ENCODE data around the gene ZBTB32.
"Not testable (repeated sequence)": the region's sequence is repeated elsewhere in the genome, so short reads cannot be mapped to it uniquely, and the experiment has no call there.

The ZBTB32 gene

DNA sequence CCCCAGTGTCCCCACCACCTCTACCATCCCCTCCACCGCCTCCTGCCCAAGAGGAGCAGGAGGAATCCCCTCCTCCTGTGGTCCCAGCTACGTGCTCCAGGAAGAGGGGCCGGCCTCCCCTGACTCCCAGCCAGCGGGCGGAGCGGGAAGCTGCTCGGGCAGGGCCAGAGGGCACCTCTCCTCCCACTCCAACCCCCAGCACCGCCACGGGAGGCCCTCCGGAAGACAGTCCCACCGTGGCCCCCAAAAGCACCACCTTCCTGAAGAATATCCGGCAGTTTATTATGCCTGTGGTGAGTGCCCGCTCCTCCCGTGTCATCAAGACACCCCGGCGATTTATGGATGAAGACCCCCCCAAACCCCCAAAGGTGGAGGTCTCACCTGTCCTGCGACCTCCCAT, 16.3 kb downstream of the ZBTB32 start:
- no peak for DNase-seq

DNA sequence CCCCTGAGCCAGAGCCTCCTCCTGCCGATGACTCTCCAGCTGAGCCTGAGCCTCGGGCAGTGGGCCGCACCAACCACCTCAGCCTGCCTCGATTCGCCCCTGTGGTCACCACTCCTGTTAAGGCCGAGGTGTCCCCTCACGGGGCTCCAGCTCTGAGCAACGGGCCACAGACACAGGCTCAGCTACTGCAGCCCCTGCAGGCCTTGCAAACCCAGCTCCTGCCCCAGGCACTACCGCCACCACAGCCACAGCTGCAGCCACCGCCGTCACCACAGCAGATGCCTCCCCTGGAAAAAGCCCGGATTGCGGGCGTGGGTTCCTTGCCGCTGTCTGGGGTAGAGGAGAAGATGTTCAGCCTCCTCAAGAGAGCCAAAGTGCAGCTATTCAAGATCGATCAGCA, 17.0 kb downstream of the ZBTB32 start:
- no peak for DNase-seq

DNA sequence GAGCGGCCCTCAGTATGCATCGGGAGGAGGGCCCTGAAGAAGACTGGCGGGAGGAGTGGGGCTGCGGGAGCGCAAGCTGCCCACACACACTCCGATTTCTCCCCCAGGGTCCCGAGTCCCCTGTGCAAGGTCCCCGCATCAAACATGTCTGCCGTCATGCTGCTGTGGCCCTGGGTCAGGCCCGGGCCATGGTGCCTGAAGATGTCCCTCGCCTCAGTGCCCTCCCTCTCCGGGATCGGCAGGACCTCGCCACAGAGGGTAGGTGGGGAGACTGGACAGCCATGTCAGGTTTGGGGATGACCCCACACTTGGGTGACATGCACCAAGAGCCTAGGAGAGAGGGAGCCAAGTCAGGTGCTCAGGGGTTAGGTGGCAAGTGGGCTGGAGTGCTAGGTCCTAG, 18.1 kb downstream of the ZBTB32 start:
- DNase-seq, result no peak

DNA sequence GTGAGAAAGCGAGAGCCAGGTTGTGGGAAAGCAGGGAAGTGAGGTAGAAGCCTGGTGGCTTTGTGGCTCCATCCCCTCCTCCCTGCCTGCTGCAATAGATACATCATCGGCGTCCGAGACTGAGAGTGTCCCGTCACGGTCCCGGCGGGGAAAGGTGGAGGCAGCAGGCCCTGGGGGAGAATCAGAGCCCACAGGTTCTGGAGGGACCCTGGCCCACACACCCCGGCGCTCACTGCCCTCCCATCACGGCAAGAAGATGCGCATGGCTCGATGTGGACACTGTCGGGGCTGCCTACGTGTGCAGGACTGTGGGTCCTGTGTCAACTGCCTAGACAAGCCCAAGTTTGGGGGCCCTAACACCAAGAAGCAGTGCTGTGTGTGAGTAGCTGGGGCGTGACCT, 18.5 kb downstream of the ZBTB32 start:
- DNase-seq, result no peak

DNA sequence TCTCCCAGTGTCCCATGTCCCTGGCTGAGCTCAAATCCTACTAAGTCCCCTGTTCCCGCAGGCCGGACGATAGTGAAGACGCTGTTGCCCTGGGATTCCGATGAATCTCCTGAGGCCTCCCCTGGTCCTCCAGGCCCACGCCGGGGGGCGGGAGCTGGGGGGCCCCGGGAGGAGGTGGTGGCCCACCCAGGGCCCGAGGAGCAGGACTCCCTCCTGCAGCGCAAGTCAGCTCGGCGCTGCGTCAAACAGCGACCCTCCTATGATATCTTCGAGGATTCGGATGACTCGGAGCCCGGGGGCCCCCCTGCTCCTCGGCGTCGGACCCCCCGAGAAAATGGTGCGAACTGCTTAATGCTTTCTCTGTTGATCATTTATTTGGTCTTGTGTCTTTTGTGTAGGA, 19.3 kb downstream of the ZBTB32 start:
- DNase-seq, result no peak

DNA sequence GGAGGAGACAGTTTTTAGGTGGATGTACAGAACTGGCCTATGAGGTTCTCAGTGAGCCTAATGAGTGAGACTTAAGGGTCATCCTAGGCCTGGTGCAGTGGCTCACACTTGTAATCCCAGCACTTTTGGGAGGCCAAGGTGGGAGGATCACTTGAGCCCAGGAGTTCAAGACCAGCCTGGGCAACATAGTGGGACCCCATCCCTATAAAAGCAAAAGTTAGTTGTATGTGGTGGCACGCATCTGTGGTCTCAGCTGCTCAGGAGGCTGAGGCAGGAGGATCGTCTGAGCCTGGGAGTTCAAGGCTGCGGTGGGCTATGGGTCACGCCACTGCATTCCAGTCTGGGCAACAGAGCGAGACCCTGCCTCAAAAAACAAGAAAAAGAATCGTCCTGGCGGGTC, 19.8 kb downstream of the ZBTB32 start:
- DNase-seq, result not testable (repeated sequence)

DNA sequence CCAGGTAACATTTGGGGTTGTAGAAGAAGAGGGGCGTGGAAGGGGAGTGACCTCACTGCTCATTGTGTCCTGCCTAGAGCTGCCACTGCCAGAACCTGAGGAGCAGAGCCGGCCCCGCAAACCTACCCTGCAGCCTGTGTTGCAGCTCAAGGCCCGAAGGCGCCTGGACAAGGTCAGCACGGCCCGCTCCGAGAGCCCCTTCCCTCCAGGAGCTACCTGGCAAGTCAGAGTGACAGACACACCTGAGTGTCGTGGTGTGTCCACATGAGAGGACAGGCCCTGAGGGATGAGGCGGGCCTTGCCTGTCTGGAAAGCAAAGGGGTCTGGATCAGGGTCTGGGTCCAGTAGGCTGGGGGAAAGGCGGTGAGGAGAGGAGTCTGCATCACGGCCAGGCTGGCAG, 20.2 kb downstream of the ZBTB32 start:
- DNase-seq, result no peak

DNA sequence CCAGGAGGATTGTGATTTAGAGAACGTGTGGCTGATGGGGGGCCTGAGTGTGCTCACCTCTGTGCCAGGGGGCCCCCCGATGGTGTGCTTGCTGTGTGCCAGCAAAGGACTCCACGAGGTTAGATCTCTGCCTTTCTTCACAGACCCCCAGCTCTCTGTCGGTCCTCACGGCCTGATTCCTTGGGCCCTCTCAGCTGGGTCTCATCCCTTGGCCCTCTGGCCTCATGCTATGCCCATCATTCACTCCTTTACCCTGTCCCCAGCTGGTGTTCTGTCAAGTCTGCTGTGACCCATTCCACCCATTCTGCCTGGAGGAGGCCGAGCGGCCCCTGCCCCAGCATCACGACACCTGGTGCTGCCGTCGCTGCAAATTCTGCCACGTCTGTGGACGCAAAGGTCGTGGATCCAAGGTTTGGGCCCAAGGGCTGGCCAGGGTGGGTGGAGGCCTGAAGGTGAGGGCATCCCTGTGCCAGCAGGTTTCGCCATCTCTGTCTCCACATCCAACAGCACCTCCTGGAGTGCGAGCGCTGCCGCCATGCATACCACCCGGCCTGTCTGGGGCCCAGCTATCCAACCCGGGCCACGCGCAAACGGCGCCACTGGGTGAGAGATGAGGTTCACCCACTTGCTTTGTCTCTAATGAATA, 21.0 kb downstream of the ZBTB32 start:
- no peak for DNase-seq

DNA sequence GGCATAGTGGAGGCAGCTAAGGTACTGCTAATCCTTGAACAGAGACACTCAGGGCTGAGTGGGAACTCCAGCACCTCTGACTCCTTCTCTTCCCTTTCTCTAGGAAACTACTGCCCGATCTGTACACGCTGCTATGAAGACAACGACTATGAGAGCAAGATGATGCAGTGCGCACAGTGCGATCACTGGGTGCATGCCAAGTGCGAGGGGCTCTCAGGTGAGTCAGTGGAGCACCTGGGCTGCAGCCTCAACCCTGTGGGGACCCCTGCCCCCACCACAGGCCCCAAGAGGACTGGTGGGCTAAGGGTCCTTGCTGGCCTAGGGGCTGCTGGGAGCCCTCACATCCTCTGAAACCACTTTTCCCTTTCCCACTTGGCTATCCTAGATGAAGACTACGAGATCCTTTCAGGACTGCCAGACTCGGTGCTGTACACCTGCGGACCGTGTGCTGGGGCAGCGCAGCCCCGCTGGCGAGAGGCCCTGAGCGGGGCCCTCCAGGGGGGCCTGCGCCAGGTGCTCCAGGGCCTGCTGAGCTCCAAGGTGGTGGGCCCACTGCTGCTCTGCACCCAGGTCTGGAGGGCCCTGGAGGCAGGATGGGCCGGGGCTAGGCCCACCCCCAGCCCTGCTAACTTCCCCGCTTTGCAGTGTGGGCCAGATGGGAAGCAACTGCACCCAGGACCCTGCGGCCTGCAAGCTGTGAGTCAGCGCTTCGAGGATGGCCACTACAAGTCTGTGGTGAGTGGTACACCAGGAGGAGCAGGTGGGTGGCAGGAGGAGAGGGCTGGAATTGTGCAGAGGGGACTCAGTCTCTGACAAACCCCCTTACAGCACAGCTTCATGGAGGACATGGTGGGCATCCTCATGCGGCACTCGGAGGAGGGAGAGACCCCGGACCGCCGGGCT, 22.9 kb downstream of the ZBTB32 start:
- DNase-seq, result no peak

DNA sequence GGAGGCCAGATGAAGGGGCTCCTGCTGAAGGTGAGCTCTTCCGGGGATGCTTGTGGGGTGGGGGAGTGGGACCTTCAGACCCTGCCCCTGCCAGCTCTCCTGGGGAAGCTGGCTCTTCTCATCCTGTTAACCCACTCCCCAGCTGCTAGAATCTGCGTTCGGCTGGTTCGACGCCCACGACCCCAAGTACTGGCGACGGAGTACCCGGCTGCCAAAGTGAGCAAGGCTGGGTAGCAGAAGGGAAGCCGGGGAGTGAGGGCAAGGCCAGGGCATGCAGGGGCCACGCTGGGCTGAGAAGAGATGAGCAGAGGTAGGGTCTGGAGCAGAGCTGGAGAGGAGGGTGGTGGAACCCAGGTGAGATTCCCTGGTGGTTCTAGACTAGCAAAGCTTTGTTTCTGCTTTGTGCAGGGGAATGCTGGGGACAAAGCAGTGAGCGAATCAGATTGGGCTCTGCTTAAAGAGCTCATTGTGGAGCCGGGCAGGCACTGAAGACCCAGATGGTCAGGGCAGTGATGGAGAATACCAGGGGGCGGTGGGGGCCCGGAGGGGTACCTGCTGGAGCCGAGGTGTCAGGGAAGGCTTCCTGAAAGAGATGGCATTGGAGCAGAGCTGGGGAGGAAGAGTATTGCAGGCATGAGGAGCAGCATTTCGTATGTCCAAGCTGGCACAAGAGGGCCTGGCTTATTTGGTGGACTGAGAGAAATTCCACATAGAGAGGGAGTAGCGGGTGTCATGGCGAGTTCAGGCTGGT, 23.8 kb downstream of the ZBTB32 start:
- DNase-seq, result no peak

DNA sequence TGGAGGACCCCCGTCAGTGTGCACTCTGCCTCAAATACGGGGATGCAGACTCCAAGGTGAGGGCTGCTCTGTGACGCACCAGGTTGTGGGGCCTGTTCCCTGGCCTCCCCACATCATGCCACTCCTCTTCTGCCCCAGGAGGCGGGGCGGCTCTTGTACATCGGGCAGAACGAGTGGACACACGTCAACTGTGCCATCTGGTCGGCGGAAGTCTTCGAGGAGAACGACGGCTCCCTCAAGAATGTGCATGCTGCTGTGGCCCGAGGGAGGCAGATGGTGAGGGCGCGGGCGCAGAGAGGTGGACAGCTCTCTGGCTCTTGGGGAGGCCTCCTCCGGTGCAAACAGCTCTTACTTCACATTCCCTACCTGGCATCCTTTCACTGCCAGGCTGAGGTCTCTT, 24.7 kb downstream of the ZBTB32 start:
- no peak for DNase-seq

DNA sequence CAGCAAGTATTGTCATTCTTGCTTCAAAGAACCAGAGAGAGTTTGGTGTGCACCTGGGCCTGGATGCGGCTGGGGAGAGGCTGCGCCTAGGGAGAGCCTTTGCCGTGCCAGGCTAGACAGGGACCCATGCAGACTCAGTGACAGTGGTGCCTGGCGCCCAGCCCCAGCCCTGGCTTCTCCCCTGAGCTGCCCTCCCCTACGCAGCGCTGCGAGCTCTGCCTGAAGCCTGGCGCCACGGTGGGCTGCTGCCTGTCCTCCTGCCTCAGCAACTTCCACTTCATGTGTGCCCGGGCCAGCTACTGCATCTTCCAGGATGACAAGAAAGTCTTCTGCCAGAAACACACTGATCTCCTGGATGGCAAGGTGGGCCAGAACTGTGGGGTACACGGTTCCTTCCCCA, 25.4 kb downstream of the ZBTB32 start:
- no peak for DNase-seq

DNA sequence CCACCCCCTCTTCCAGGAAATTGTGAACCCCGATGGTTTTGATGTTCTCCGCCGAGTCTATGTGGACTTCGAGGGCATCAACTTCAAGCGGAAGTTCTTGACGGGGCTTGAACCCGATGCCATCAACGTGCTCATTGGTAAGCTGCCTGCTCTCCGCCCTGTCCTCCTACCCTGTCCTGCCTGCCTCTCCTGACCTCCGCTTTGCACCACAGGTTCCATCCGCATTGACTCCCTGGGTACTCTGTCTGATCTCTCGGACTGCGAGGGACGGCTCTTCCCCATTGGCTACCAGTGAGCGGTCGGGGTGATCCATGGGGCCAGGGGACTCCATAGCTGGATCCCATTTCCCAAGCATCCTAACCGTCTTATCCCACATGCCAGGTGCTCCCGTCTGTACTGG, 26.0 kb downstream of the ZBTB32 start:
- no peak for DNase-seq

DNA sequence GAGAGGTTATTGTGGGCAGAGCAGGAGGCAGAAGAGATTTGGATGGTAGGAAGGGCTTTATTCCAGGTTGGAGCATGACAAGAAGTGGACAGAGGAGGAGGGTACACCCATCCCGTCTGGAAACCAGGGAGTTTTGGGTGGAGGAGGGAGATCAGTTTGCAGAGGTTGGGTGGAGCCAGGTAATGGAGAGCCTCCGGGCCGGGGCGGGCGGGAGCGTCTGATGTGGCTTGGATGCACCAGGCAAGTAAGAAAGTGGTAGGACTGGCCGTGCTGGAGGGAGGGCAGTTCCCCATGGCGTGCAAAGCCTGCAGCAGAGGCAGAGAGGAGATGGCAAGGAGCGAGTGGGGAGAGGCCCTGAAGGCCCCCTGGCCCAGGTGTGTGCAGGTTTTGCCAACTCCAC, 27.0 kb downstream of the ZBTB32 start:
- DNase-seq, result no peak

DNA sequence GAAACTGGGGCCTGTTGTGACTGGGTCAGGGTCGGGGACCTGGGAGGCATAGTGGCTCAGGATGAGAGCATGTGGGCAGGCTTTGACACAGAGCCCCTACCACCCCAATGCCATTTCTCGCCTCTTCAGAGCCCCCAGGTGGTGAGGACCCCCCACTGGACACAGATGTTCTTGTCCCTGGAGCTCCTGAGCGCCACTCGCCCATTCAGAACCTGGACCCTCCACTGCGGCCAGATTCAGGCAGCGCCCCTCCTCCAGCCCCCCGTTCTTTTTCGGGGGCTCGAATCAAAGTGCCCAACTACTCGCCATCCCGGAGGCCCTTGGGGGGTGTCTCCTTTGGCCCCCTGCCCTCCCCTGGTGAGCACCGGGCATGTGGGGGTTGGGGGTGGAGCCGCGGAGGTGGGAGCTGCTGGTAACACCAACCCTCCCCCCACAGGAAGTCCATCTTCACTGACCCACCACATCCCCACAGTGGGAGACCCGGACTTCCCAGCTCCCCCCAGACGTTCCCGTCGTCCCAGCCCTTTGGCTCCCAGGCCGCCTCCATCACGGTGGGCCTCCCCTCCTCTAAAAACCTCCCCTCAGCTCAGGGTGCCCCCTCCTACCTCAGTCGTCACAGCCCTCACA, 27.5 kb downstream of the ZBTB32 start:
- no peak for DNase-seq

DNA sequence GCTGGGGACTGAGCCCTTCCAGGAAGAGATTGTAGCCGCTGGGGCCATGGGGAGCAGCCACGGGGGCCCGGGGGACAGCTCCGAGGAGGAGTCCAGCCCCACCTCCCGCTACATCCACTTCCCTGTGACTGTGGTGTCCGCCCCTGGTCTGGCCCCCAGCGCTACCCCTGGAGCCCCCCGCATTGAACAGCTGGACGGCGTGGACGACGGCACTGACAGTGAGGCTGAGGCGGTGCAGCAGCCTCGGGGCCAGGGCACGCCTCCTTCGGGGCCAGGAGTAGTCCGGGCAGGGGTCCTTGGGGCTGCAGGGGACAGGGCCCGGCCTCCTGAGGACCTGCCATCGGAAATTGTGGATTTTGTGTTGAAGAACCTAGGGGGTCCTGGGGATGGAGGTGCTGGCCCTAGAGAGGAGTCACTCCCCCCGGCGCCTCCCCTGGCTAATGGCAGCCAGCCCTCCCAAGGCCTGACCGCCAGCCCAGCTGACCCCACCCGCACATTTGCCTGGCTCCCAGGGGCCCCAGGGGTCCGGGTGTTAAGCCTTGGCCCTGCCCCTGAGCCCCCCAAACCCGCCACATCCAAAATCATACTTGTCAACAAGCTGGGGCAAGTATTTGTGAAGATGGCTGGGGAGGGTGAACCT, 28.3 kb downstream of the ZBTB32 start:
- no peak for DNase-seq

DNA sequence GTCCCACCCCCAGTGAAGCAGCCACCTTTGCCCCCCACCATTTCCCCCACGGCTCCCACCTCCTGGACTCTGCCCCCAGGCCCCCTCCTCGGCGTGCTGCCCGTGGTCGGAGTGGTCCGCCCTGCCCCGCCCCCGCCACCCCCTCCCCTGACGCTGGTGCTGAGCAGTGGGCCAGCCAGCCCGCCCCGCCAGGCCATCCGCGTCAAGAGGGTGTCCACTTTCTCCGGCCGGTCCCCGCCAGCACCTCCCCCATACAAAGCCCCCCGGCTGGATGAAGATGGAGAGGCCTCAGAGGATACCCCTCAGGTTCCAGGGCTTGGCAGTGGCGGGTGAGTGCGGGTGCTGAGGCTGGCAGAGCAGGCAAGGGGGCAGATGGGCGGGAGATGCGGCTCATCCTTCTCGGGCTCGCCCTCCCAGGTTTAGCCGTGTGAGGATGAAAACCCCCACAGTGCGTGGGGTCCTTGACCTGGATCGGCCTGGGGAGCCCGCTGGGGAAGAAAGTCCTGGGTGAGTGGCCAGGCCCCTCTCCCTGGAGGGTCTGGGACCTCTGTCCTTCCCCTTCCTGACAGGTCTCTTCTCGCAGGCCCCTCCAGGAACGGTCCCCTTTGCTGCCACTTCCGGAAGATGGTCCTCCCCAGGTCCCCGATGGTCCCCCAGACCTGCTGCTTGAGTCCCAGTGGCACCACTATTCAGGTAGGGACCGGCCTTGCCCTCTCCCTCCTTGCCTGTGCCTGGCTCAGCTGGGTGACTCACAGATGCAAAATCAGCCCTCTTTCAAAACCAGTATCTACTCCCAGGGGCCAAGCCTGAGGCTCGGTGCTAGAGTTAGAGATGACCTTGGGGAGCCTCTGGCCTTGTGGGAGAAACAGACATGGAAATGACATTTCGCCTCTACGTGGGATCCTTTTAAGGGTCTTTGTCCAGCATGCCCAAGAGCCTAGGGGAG, 29.1 kb downstream of the ZBTB32 start:
- DNase-seq, result no peak

DNA sequence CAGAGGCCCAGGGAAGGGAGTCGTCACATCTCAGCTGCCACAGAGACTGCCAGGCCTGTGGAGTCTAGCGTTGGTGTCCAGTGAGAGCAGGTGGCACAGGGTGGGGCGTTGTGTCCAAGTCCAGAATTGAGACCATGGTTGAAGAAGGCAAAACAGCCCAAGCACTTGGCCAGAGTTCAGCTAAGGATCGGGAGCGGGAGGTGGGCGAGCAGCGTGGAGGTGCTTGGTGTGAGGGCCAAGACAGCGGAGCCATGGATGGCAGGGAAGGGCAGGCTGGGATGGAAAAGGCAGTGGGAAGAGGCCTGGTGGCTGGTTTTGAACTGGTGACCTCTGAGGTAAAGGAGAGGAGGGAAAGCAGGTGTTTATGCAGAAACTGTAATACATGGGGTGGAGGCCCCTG, 29.9 kb downstream of the ZBTB32 start:
- DNase-seq, result no peak

DNA sequence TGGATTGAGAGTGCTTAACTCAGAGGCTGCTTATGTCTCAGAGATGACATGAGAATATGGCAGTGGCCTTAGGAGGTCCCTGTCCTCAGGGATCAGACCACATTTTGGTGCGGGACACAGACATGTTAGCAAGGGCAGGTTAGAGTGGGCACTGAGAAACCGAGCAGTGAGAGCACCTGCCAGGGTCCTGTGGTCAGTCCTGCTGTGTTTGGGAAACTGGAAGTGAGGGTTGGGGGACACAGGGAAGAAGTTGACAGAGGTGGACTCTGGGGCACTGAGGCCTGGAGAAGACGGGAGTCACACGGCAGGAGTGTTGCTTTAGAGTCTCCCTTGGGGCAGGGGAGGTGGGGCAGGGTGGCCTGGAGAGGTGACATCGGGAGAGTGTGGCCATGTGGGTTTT, 30.5 kb downstream of the ZBTB32 start:
- no peak for DNase-seq

DNA sequence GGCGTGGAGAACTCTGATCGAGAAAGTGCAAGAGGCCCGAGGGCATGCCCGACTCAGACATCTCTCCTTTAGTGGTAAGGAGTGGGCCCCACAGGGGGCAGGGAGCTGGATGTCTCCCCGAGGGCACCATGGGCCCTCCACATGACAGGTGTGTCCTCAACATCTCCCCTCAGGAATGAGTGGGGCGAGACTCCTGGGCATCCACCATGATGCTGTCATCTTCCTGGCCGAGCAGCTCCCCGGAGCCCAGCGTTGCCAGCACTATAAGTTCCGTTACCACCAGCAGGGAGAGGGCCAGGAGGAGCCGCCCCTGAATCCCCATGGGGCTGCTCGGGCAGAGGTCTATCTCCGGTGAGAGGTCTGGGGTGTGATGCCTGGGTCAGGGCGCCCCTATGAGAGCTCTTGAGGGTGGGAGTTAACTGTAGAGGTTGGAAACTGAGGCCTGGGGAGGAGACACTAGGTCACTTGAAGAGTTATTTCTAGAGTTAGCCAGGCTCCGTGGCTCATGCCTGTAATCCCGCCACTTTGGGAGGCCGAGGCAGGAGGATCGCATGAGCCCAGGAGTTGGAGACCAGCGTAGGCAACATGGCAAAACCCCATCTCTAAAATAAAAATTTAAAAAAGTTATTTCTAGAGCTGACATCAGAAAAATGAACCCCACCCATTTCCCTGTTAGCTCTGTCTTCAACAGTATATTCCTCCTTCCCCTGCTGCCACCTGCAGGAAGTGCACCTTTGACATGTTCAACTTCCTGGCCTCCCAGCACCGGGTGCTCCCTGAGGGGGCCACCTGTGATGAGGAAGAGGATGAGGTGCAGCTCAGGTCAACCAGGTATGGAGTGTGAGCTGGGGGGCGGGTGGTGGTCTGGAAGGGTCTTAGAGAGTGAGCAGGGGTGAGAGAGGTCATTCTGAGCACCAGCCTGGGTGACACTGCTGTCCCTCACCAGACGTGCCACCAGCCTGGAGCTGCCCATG, 32.8 kb downstream of the ZBTB32 start:
- no peak for DNase-seq

Measured in kidney glomerular epithelial cell (primary cell).